Osteoblast (primary cell): ENCODE results near the gene IL36RN. TPM values are rescaled to one million over a fixed set of nuclear protein-coding genes. Genes with fewer than 3 reads are reported as not detected.

Experiments used
- DNase-seq: peaks from one replicate; pipeline ENCODE4 v3.0.0; 2011; ENCODE audit warnings: low spot score, mixed read lengths; ENCODE audit not compliant: insufficient read length; ENCODE audit errors: missing footprints
- H2AFZ ChIP-seq: 2 replicates; pipeline ENCODE4 v1.6.0; 2011; ENCODE audit warnings: mild to moderate bottlenecking, low read length
- H3K27ac ChIP-seq: 2 replicates; pipeline ENCODE4 v1.5.1; 2011; ENCODE audit warnings: mild to moderate bottlenecking, low read depth, low read length, moderate library complexity
- H3K27me3 ChIP-seq: 2 replicates; pipeline ENCODE4 v1.6.0; 2012; ENCODE audit warnings: mild to moderate bottlenecking, control low read depth, inconsistent platforms, low read length, moderate library complexity; ENCODE audit not compliant: insufficient read depth
- H3K36me3 ChIP-seq: 2 replicates; pipeline ENCODE4 v1.5.1; 2011; ENCODE audit warnings: mild to moderate bottlenecking, low read length, control low read depth, moderate library complexity; ENCODE audit not compliant: insufficient read depth
- H3K4me1 ChIP-seq: 2 replicates; pipeline ENCODE4 v1.5.1; 2011; ENCODE audit warnings: mild to moderate bottlenecking, low read length, control low read depth, moderate library complexity; ENCODE audit not compliant: insufficient read depth
- H3K4me2 ChIP-seq: 2 replicates; pipeline ENCODE4 v1.6.0; 2011; ENCODE audit warnings: mild to moderate bottlenecking, low read length; ENCODE audit not compliant: insufficient read depth
- H3K4me3 ChIP-seq: fragments of 200-600 bp; sonication (generic); 3 replicates; pipeline ENCODE4 v1.5.1; 2012; ENCODE audit warnings: mild to moderate bottlenecking, low read length, inconsistent platforms; ENCODE audit not compliant: insufficient read depth
- H3K79me2 ChIP-seq: 2 replicates; pipeline ENCODE4 v1.6.0; 2012; ENCODE audit warnings: mild to moderate bottlenecking, low read length, control low read depth, inconsistent platforms; ENCODE audit not compliant: insufficient read depth
- H3K9me3 ChIP-seq: 2 replicates; pipeline ENCODE4 v1.5.1; 2011; ENCODE audit warnings: low read depth, low read length, control low read depth
- H4K20me1 ChIP-seq: 2 replicates; pipeline ENCODE4 v1.6.0; 2012; ENCODE audit warnings: mild to moderate bottlenecking, low read length, control low read depth; ENCODE audit not compliant: insufficient read depth
- total RNA-seq: library from RNA; depleted of rRNA; stranded (reverse); fragments of >200 nt; gene quantifications from 2 replicates; pipeline ENCODE4 v1.2.3, GENCODE V29; 2012
- TF ChIP-seq, protein P1 (sequence below): IDR thresholded peaks from 2 replicates; pipeline ENCODE4 v1.5.1; 2011; ENCODE audit warnings: mild to moderate bottlenecking, low read depth, low read length, moderate library complexity; ENCODE audit errors: extremely low read depth

The IL36RN gene
- total RNA-seq, 1 donor: not detected

- Histone ChIP-seq H3K36me3 (no peaks in the 10 kb centered on the region), H3K4me1 (no peaks in the 10 kb centered on the region), H3K27ac (no peak within 1 kb of the TSS), H3K9me3 (peaks cover 2% of the 10 kb centered on the region), H3K4me3 (no peak within 1 kb of the TSS), H2AFZ (no peak within 1 kb of the TSS), H3K79me2 (no peaks in the 10 kb centered on the region), H3K4me2 (no peak within 1 kb of the TSS), H4K20me1 (no peaks in the 10 kb centered on the region), H3K27me3 (peaks cover 9% of the 10 kb centered on the region)
- DNase-seq: no peak
- TF ChIP-seq, protein P1, sequence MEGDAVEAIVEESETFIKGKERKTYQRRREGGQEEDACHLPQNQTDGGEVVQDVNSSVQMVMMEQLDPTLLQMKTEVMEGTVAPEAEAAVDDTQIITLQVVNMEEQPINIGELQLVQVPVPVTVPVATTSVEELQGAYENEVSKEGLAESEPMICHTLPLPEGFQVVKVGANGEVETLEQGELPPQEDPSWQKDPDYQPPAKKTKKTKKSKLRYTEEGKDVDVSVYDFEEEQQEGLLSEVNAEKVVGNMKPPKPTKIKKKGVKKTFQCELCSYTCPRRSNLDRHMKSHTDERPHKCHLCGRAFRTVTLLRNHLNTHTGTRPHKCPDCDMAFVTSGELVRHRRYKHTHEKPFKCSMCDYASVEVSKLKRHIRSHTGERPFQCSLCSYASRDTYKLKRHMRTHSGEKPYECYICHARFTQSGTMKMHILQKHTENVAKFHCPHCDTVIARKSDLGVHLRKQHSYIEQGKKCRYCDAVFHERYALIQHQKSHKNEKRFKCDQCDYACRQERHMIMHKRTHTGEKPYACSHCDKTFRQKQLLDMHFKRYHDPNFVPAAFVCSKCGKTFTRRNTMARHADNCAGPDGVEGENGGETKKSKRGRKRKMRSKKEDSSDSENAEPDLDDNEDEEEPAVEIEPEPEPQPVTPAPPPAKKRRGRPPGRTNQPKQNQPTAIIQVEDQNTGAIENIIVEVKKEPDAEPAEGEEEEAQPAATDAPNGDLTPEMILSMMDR: no peak
Observed at GRCh38 chr2:113052396-113052917, 6.5 kb upstream of the IL36RN start, which contains the start of gene IL36B. Gene IL36B, minus strand, starts transcription at chr2:113052867.

DNA sequence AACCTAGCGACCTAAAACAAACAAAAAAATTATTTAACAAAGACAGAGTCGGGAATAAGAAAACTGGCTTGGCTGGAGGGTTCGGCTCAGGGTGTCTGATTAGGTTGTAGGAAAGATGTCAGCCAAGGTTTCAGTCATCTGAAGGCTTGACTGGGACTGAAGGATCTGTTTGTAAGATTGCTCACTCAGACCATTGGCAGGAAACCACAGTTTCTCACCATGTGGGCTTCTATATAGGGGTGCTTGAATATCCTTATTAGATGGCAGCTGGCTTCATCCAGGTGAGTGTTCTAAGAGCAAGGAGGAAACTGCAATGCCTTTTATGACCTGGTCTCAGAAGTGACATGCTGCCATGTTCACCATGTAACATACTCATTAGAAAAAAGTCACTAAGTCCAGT is 5.3 kb upstream of the IL36RN start:
- Histone ChIP-seq H2AFZ (no peak overlapping the region), H3K4me1 (no peaks in the 10 kb centered on the region), H3K36me3 (no peaks in the 10 kb centered on the region), H3K27me3 (peaks cover 10% of the 10 kb centered on the region), H3K4me3 (no peak overlapping the region), H4K20me1 (no peaks in the 10 kb centered on the region), H3K27ac (no peak overlapping the region), H3K9me3 (peaks cover 2% of the 10 kb centered on the region), H3K4me2 (no peak overlapping the region), H3K79me2 (no peaks in the 10 kb centered on the region)
- TF ChIP-seq, protein P1: no peak
- no peak for DNase-seq

DNA sequence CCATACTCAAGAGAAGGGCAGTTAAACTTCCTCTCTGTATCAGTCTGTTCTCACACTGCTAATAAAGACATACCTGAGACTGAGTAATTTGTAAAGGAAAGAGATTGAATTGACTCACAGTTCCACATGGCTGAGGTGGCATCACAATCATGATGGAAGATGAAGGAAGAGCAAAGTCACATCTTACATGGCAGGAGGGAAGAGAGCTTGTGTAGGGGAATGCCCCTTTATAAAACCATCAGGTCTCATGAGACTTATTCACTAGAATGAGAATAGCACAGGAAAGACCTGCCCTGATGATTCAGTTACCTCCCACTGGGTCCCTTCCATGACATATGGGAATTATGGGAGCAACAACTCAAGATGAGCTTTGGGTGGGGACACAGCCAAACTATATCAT is 4.9 kb upstream of the IL36RN start:
- TF ChIP-seq, protein P1: no peak
- Histone ChIP-seq H3K9me3 (peaks cover 2% of the 10 kb centered on the region), H3K27me3 (peaks cover 7% of the 10 kb centered on the region), H3K4me1 (no peaks in the 10 kb centered on the region), H3K36me3 (no peaks in the 10 kb centered on the region), H3K27ac (no peak overlapping the region), H4K20me1 (no peaks in the 10 kb centered on the region), H3K4me2 (no peak overlapping the region), H3K79me2 (no peaks in the 10 kb centered on the region), H3K4me3 (no peak overlapping the region), H2AFZ (no peak overlapping the region)
- no peak for DNase-seq

GRCh38 chr2:113056521-113056920 is 2.5 kb upstream of the IL36RN start:
- no peaks in the 10 kb centered on the region for H3K79me2 ChIP-seq
- no peak overlapping the region for H2AFZ ChIP-seq
- H3K9me3 ChIP-seq: peaks cover 2% of the 10 kb centered on the region
- no peak overlapping the region for H3K4me2 ChIP-seq
- H3K27me3 ChIP-seq: peaks cover 10% of the 10 kb centered on the region
- no peak overlapping the region for H3K4me3 ChIP-seq
- H3K27ac ChIP-seq: no peak overlapping the region
- H3K36me3 ChIP-seq: no peaks in the 10 kb centered on the region
- H4K20me1 ChIP-seq: no peaks in the 10 kb centered on the region
- TF ChIP-seq, protein P1: no peak
- H3K4me1 ChIP-seq: no peaks in the 10 kb centered on the region
- DNase-seq: no peak
